ENCODE results near the gene KLF12.

KLF12 gene

DNA sequence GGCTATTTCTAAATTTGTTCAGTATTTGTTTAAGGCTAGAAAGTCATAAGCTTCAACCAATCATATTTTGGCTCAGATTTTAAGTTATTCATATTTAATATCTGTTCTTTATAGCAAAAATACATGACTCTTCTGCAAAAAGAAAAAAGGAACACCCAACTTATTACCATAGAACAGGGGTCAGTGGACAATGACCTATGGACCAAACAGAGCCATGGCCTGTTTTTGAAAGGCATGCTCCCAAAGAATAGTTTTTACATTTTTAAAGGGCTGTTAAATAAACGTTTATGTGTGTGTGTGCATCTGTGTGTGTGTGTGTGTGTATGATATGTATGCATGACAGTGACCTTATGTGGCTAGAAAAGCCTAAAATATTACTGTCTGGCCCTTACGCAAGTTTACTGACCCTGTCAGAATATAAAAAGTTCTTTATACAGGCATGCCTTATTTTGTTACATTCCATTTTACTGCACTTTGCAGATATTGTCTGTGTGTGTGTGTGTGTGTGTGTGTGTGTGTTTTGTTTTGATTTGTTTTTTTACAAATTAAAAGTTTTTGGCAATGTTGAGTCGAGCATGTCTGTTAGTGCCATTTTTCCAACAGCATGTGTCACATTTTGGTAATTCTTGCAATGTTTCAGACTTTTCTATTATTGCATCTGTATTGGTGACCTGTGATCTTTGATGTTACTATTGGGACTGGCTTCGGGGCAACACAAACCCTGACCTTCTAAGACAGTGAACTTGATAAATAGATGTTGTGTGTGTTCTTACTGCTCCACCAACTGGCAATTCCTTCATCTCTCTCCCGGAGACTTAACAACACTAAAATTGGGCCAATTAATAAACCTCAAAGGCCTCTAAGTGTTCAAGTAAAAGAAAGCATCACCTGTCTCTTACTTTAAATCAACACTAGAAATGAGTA lies 22.0 kb downstream of the KLF12 start:
- Histone ChIP-seq H3K4me3 (ENCODE audit: low read depth, low read length) (no peak overlapping the region), H3K36me3 (ENCODE audit: control insufficient read depth, insufficient read depth, low read length) (no peaks in the 10 kb centered on the region), H3K4me1 (ENCODE audit: control insufficient read depth, insufficient read depth, low read length) (peaks cover 2% of the 10 kb centered on the region), H3K27me3 (ENCODE audit: control insufficient read depth, insufficient read depth, low read length) (no peaks in the 10 kb centered on the region), H3K9me3 (ENCODE audit: control insufficient read depth, insufficient read depth, low read length) (no peaks in the 10 kb centered on the region), H3K9ac (ENCODE audit: low read depth, low read length) (no peak overlapping the region)

DNA sequence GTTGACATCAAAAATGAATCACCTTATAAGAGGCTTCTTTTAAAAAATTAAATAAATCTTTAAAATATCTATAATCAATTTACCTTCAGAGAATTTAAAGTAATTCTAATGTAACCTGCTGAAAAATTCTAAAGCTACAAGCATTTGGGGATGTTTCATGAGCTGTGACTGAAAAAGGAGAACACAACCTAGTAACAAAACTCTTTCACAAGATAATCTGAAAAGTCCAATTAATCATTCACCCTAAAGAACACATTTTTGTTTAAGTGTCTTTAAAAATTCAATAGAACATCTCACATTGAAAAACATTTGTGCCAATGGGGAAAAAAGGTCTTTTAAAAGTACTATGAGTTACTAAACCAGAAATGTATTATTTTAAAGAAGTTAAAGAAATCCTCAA lies 22.8 kb downstream of the KLF12 start:
- H3K27me3 ChIP-seq (ENCODE audit: control insufficient read depth, insufficient read depth, low read length) = no peaks in the 10 kb centered on the region
- H3K4me3 ChIP-seq (ENCODE audit: low read depth, low read length) = no peak overlapping the region
- no peaks in the 10 kb centered on the region for H3K36me3 ChIP-seq (ENCODE audit: control insufficient read depth, insufficient read depth, low read length)
- H3K9ac ChIP-seq (ENCODE audit: low read depth, low read length) = no peak overlapping the region
- no peaks in the 10 kb centered on the region for H3K9me3 ChIP-seq (ENCODE audit: control insufficient read depth, insufficient read depth, low read length)
- peaks cover 2% of the 10 kb centered on the region for H3K4me1 ChIP-seq (ENCODE audit: control insufficient read depth, insufficient read depth, low read length)

GRCh38 chr13:74110053-74110452 lies 24.2 kb downstream of the KLF12 start:
- Histone ChIP-seq H3K36me3 (ENCODE audit: control insufficient read depth, insufficient read depth, low read length) (no peaks in the 10 kb centered on the region), H3K9ac (ENCODE audit: low read depth, low read length) (no peak overlapping the region), H3K4me3 (ENCODE audit: low read depth, low read length) (no peak overlapping the region), H3K4me1 (ENCODE audit: control insufficient read depth, insufficient read depth, low read length) (peaks cover 2% of the 10 kb centered on the region), H3K27me3 (ENCODE audit: control insufficient read depth, insufficient read depth, low read length) (no peaks in the 10 kb centered on the region), H3K9me3 (ENCODE audit: control insufficient read depth, insufficient read depth, low read length) (no peaks in the 10 kb centered on the region)

DNA sequence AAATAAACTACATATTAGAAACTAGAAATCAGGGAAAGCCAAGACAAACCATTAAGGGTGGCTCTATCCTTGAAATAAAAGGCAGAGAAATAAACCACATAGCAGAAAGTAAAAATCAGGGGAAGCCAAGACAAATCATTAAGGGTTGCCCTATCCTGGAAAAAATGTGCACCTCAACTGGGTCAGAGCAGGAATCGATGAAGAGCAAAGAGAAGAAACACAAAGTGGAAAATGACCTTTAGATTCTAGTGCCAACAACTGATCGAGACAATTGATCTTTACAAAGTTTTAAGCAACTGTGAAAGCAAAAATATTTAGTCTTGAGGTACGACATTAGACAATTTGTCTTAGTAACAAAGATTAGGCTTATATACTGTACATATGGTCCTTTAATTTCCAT lies 26.6 kb downstream of the KLF12 start:
- no peak overlapping the region for H3K4me3 ChIP-seq (ENCODE audit: low read depth, low read length)
- no peaks in the 10 kb centered on the region for H3K9me3 ChIP-seq (ENCODE audit: control insufficient read depth, insufficient read depth, low read length)
- H3K36me3 ChIP-seq (ENCODE audit: control insufficient read depth, insufficient read depth, low read length) = no peaks in the 10 kb centered on the region
- H3K4me1 ChIP-seq (ENCODE audit: control insufficient read depth, insufficient read depth, low read length) = no peaks in the 10 kb centered on the region
- no peak overlapping the region for H3K9ac ChIP-seq (ENCODE audit: low read depth, low read length)
- H3K27me3 ChIP-seq (ENCODE audit: control insufficient read depth, insufficient read depth, low read length) = no peaks in the 10 kb centered on the region

DNA sequence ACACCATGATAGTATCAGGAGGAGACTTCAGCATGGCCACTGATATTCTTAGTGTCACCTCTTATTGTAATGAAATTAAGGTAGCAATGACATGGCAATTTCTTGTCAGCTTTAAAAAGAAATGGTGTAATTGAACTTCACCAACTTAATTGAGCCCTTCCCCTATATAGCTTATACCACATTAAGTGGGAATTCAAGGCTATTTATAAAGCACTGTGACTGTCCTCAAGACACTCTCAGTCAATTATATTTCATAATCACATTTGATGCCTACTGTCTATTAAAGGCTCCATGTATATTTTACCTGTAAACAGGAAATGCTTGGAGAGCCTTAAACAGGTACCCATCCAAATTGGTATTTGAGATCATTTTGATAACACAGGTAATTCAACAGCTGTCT lies 28.3 kb downstream of the KLF12 start:
- H3K9me3 ChIP-seq (ENCODE audit: control insufficient read depth, insufficient read depth, low read length) = no peaks in the 10 kb centered on the region

DNA sequence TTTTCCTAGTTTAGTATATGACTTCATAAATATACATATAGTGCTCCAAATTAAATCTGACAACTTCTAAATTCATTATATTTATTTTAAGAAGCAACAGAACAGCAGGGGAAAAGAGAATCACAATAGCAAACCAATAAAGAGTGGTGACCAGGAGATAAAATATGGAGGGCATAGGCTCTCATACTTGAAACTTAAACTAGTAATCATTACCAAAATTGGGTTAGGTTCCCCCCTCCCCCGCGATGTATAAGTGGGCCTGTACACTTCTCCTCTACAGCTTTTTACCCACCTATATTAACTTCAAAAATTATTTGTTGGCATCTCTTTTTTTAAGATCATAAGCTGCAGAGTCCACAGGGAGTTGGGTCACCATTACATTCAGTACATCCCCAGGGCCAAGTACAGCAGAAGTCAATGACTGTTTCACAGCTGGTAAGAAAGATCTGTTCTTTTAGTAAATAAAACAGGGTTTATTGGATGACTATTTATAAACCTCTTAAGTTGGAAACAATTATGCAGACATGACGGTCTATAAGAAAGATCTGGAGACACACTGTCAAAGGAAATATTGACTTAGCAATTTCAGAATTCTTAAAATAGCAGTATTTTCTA lies 29.4 kb downstream of the KLF12 start:
- no peaks in the 10 kb centered on the region for H3K27me3 ChIP-seq (ENCODE audit: control insufficient read depth, insufficient read depth, low read length)
- no peaks in the 10 kb centered on the region for H3K36me3 ChIP-seq (ENCODE audit: control insufficient read depth, insufficient read depth, low read length)
- H3K4me3 ChIP-seq (ENCODE audit: low read depth, low read length) = no peak overlapping the region
- no peaks in the 10 kb centered on the region for H3K9me3 ChIP-seq (ENCODE audit: control insufficient read depth, insufficient read depth, low read length)
- no peaks in the 10 kb centered on the region for H3K4me1 ChIP-seq (ENCODE audit: control insufficient read depth, insufficient read depth, low read length)
- no peak overlapping the region for H3K9ac ChIP-seq (ENCODE audit: low read depth, low read length)

More for the DNA sequence above, 28.3 kb downstream of the KLF12 start:
- H3K9ac ChIP-seq (ENCODE audit: low read depth, low read length) = no peak overlapping the region
- H3K4me1 ChIP-seq (ENCODE audit: control insufficient read depth, insufficient read depth, low read length) = no peaks in the 10 kb centered on the region
- H3K4me3 ChIP-seq (ENCODE audit: low read depth, low read length) = no peak overlapping the region
- no peaks in the 10 kb centered on the region for H3K36me3 ChIP-seq (ENCODE audit: control insufficient read depth, insufficient read depth, low read length)
- H3K27me3 ChIP-seq (ENCODE audit: control insufficient read depth, insufficient read depth, low read length) = no peaks in the 10 kb centered on the region

- Histone ChIP-seq H3K27me3 (ENCODE audit: control insufficient read depth, insufficient read depth, low read length) (no peaks in the 10 kb centered on the region), H3K4me3 (ENCODE audit: low read depth, low read length) (no peak overlapping the region), H3K4me1 (ENCODE audit: control insufficient read depth, insufficient read depth, low read length) (no peaks in the 10 kb centered on the region), H3K9ac (ENCODE audit: low read depth, low read length) (no peak overlapping the region), H3K36me3 (ENCODE audit: control insufficient read depth, insufficient read depth, low read length) (no peaks in the 10 kb centered on the region), H3K9me3 (ENCODE audit: control insufficient read depth, insufficient read depth, low read length) (no peaks in the 10 kb centered on the region)
Measured at GRCh38 chr13:74103970-74104555, 30.1 kb downstream of the KLF12 start.

- no peak overlapping the region for H3K9ac ChIP-seq (ENCODE audit: low read depth, low read length)
- no peak overlapping the region for H3K4me3 ChIP-seq (ENCODE audit: low read depth, low read length)
- no peaks in the 10 kb centered on the region for H3K4me1 ChIP-seq (ENCODE audit: control insufficient read depth, insufficient read depth, low read length)
- H3K9me3 ChIP-seq (ENCODE audit: control insufficient read depth, insufficient read depth, low read length) = no peaks in the 10 kb centered on the region
- no peaks in the 10 kb centered on the region for H3K36me3 ChIP-seq (ENCODE audit: control insufficient read depth, insufficient read depth, low read length)
- H3K27me3 ChIP-seq (ENCODE audit: control insufficient read depth, insufficient read depth, low read length) = no peaks in the 10 kb centered on the region
Measured at GRCh38 chr13:74103196-74103595, 31.0 kb downstream of the KLF12 start.

DNA sequence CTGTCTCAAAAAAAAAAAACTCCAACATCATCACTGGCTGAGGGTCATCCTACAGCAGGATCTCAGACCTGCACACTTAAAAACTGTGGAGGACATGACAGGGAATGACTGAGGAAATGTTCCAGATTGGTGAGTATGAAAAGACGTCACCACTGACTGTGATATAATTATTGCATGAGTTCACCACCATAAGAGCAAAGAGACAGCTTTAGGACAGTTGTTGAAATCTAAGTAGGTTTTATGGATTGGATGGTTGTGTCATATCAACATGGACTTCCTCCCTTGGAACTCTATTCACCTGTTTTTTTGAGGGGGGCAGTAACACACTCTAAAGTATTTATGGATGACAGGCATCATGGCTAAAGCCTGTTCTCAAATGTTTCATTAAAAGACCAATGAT lies 31.5 kb downstream of the KLF12 start:
- H3K4me3 ChIP-seq (ENCODE audit: low read depth, low read length) = no peak overlapping the region
- H3K4me1 ChIP-seq (ENCODE audit: control insufficient read depth, insufficient read depth, low read length) = no peaks in the 10 kb centered on the region
- no peaks in the 10 kb centered on the region for H3K36me3 ChIP-seq (ENCODE audit: control insufficient read depth, insufficient read depth, low read length)
- H3K9ac ChIP-seq (ENCODE audit: low read depth, low read length) = no peak overlapping the region
- H3K9me3 ChIP-seq (ENCODE audit: control insufficient read depth, insufficient read depth, low read length) = no peaks in the 10 kb centered on the region
- H3K27me3 ChIP-seq (ENCODE audit: control insufficient read depth, insufficient read depth, low read length) = no peaks in the 10 kb centered on the region

DNA sequence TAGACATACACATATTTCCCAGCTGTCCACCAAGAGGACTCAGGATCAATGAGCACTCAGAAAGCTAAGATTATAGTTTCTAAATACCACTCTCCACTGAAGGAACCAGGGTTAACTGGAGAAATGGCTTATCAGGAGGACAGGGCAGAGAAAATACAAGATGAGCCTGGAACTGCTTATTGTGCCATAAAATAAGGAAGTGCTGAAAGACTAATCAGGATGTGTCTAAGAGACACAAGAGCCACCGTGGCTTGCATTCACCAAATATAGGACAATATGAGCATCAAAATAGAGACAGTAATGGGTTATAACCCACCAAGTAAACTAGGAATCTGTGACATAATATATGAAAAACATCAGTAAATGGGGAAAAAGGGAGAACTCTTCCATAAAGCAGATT lies 32.8 kb downstream of the KLF12 start:
- Histone ChIP-seq H3K4me3 (ENCODE audit: low read depth, low read length) (no peak overlapping the region), H3K9ac (ENCODE audit: low read depth, low read length) (no peak overlapping the region), H3K4me1 (ENCODE audit: control insufficient read depth, insufficient read depth, low read length) (no peaks in the 10 kb centered on the region)

GRCh38 chr13:74098077-74098476 lies 36.1 kb downstream of the KLF12 start:
- Histone ChIP-seq H3K27me3 (ENCODE audit: control insufficient read depth, insufficient read depth, low read length) (no peaks in the 10 kb centered on the region), H3K36me3 (ENCODE audit: control insufficient read depth, insufficient read depth, low read length) (no peaks in the 10 kb centered on the region), H3K9ac (ENCODE audit: low read depth, low read length) (no peak overlapping the region), H3K9me3 (ENCODE audit: control insufficient read depth, insufficient read depth, low read length) (no peaks in the 10 kb centered on the region), H3K4me1 (ENCODE audit: control insufficient read depth, insufficient read depth, low read length) (no peaks in the 10 kb centered on the region), H3K4me3 (ENCODE audit: low read depth, low read length) (no peak overlapping the region)

More for the DNA sequence above, 32.8 kb downstream of the KLF12 start:
- H3K36me3 ChIP-seq (ENCODE audit: control insufficient read depth, insufficient read depth, low read length) = no peaks in the 10 kb centered on the region
- H3K27me3 ChIP-seq (ENCODE audit: control insufficient read depth, insufficient read depth, low read length) = no peaks in the 10 kb centered on the region
- no peaks in the 10 kb centered on the region for H3K9me3 ChIP-seq (ENCODE audit: control insufficient read depth, insufficient read depth, low read length)

DNA sequence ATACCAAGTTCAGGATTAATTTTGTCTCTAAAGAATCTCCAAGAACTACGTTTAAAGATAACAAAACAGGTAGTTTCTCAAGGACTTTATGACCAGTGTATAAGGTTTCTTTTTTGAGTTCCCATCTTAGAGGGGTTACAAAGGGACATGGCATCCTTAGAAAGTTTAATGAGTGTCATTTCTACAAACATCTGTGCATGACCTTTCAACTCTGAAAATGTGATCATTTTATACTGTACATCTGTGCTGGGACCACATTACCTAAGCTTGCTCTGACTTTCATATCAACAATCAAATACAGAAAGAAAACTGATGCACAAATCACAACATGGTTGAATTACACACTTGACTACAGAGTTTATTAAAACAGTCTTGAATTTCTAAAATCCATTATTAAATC lies 37.1 kb downstream of the KLF12 start:
- H3K9ac ChIP-seq (ENCODE audit: low read depth, low read length) = no peak overlapping the region
- no peak overlapping the region for H3K4me3 ChIP-seq (ENCODE audit: low read depth, low read length)

More for the DNA sequence above, 37.1 kb downstream of the KLF12 start:
- Histone ChIP-seq H3K36me3 (ENCODE audit: control insufficient read depth, insufficient read depth, low read length) (no peaks in the 10 kb centered on the region), H3K4me1 (ENCODE audit: control insufficient read depth, insufficient read depth, low read length) (no peaks in the 10 kb centered on the region), H3K9me3 (ENCODE audit: control insufficient read depth, insufficient read depth, low read length) (no peaks in the 10 kb centered on the region), H3K27me3 (ENCODE audit: control insufficient read depth, insufficient read depth, low read length) (no peaks in the 10 kb centered on the region)

All from iPS-15b (cell line).